Pons (tissue), 1 donor: ENCODE data around the gene ISY1.
"Not testable (repeated sequence)": the region's sequence is repeated elsewhere in the genome, so short reads cannot be mapped to it uniquely, and the experiment has no call there.

Experiments used
- DNase-seq: peaks from one replicate; pipeline ENCODE4 v3.0.0-alpha.2; 2016; ENCODE audit warnings: low spot score

The ISY1 gene

DNA sequence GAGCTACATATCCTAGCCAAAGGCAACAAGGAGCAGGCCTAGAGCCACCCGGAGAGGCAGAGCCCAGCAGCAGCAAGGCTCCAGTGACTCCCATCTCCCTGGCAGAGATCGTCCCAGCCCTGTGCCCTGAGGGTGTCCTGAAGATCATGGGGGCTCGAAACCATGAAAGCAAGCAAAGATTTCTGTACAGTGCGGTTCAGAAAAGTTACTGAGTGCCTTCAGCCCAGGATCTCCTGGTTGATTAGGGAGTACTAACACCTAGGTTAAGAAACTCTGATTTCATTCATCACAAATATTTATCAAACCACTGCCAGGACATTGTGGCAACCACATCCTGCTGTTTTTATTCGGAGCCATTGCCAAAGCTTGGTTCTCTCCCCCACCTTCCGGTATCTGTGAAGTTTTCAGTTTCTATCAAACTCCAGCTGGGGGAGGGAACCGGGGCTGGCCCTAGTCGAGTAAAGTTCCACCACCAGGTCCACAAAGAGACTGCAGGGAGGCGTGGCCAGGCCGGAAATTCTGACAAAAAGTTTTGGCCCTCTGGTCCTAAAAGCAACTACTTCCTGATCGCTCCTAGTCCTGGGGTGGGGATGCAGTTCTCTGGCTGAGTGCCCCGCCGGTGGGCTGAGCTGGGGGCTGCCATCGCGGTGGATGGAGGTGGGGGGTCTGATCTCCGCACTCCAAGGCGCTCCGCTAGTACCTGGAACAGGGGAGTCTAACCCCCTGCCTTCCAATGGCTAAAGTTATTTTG is 40.4 kb downstream of the ISY1 start:
- DNase-seq = peak; percentile 72

- DNase-seq = no peak
Observed at GRCh38 chr3:129119365-129120100, 41.3 kb downstream of the ISY1 start.

- DNase-seq = no peak
Observed at GRCh38 chr3:129118745-129119144, 42.1 kb downstream of the ISY1 start.

DNA sequence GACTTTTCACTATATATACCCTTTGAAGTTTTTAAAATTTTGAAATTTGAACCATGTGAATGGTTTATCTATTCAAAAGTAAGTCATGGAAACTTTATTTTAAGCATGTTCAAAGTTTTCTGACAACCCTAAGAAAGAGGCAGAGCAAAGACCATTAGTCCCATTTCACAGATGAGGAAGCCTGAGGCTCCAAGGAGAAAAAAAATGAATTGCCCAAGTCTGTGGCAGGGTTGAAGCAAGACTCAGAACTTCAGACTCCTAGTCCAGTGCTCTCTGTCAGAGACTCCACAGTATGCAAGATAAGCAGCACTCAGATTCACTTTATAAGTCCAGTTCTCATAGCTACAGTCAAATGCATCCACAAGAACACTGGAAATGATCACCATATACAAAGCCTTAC is 43.7 kb downstream of the ISY1 start:
- no peak for DNase-seq

DNA sequence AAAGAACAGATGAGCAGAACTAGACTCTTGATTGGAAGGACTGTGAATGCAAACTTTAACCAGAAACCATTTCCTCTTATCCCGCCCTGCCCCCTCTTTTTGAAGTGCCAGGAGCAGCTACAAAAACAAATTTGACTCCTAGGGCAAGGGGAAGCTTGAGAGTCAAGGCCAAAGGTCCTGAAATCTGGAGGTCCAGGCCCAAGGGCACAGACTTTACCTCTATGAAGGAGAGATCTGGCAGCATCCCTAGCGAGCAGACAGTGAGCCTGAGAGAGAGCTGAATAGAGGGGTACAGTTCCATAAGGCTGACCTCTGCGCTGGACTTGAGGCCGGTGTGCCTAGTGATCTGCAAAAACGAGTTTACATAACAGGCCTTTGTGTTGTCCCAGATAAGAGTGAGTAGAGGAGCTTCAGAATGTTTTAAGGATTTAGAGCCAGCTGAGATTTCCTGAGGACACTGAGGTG is 44.3 kb downstream of the ISY1 start:
- DNase-seq = no peak

GRCh38 chr3:129114455-129114854 is 46.4 kb downstream of the ISY1 start:
- DNase-seq = no peak

DNA sequence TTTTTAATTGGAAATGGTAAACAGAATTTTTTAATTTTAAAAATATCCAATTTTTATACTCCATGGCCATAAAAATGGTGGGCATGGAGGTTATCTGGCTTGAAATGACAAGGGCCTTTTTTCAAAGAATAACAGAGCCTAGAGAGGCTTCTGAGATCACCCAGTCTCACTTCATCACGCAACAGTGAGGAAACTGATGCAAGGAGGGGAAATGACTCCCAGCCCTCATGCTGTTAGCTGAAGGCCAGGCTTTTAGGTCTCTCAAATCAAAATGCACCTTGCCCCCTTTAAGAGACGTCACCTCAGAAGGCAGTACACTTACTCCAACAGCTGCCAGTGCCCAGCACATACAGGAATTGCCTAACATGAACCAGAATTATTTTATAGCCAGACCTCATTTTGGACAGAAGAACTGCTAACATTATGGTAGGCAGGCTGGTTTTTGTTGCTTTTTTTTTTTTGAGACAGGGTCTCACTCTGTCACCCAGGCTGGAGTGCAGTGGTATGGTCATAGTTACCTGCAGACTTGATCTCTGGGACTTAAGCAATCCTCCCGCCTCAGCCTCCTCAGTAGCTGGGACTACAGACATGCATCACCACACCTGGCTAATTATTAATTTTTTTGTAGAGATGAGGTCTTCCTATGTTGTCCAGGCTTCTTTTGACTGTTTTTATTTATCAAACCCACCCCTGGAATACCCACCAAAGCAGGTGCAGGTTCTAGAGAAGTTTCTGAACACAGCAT is 48.4 kb downstream of the ISY1 start:
- no peak for DNase-seq

GRCh38 chr3:129111076-129111780 is 49.6 kb downstream of the ISY1 start:
- DNase-seq = not testable (repeated sequence)

- no peak for DNase-seq
Observed at GRCh38 chr3:129107793-129108192, 53.1 kb downstream of the ISY1 start.

- DNase-seq = no peak
Observed at GRCh38 chr3:129106866-129107565, 53.8 kb downstream of the ISY1 start.

DNA sequence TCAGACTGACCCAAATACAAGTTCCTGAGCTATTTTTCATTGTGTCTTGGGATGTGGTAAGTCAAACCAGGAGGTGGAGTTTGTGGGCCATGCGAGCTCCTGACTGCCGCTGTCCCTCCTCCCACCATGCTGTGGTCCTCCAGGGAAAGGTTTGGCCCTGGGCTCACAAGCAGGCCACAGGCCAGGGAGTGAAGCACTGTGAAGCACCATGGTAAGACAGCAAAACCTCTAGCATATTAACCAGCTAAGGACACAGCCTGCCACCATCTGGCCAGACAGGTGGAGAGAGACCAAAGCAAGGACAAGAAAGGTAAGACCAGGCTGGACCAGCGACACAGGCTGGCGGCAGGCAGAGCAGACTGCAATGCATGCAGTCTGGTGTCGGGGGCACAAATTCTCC is 54.5 kb downstream of the ISY1 start:
- peak; percentile 28 for DNase-seq

- no peak for DNase-seq
Observed at GRCh38 chr3:129105862-129106261, 55.0 kb downstream of the ISY1 start.

DNA sequence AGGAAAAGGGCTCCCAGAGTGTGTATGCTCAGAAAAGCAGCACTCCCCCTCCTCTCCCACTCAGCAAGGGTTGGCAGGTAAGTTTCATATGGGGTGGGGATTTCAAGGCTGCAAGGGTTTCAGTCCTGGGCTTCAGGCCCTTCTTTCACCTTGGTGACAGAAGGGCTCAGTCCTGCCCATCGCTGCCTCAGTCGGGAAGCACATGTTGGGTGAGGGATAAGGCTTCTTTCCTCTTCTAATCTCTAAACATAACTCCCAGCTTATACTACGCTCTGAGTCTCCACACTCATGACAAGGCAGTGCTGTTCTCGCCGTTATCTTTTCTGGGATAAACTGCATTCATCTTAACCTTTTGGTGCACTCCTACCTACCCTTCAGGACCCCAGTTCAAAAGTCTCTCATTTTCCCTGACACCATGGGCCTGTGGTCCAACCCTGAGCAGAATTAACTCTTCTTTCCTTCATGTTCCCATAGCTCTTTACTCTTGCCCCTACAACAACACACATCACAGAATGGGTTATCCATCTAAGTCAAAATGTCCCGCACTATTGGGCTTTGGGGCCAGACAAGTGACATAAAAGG is 56.3 kb downstream of the ISY1 start:
- no peak for DNase-seq

DNA sequence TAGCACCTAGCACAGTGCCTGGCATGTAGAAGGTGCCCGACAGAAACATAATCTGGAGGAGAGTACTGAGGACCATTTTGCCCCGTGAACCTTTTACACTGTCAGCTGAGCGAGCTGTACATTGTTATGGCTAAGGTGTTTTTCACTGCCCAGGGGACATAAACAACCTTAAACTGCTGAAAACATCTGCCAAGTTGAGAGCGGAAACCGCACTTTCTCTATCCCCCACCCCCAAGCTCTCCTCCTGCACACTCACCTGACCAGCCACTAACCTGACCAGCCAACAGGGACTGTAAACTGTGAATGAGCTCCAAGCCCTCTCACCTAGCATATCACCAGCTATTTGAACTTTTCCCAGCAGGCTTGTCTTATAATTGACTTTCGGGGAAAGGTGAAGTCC is 56.8 kb downstream of the ISY1 start:
- no peak for DNase-seq

- no peak for DNase-seq
Observed at GRCh38 chr3:129103296-129103695, 57.6 kb downstream of the ISY1 start.

GRCh38 chr3:129101370-129102138 is 59.3 kb downstream of the ISY1 start:
- no peak for DNase-seq

GRCh38 chr3:129100274-129100673 is 60.6 kb downstream of the ISY1 start:
- no peak for DNase-seq

DNA sequence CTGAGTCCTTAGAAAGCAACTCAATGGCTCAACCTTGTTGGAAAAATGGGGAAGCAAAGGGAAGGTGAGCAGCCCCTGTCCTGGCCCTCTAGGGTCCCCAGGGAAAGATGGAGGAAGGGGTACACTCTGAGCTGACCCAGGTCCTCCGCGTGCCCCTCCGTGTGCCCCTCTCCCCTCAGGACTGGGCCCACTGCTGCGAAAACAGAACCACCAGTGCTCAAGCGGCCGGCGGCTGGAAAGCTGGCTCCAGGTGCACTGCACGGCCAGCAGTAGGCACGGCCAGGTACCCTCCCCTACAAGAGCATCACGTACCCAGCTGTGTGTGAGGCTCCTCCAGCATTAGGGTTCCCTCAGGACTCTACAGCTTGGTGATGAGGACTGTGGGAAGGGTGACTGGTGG is 65.6 kb downstream of the ISY1 start:
- DNase-seq = no peak

DNA sequence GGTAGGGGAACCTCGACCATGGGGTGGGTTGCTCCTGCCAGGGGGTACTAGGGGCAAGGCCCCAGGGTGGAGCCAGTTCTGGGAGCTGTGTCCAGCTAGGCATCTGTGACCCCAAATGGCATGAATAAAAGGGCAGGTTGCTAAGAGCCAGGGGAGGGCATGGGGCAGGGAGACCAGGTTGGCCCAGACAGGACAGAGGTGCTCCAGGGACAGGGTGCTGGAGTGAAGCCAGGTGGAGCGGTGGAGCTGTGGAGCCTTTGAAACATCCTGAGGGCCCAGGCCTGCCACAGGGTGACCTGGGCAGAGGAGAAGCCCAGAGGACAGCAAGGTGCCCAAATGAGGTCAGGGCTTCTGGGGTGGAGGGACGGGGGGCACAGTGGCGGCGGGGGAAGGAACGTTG is 72.6 kb downstream of the ISY1 start:
- not testable (repeated sequence) for DNase-seq

DNA sequence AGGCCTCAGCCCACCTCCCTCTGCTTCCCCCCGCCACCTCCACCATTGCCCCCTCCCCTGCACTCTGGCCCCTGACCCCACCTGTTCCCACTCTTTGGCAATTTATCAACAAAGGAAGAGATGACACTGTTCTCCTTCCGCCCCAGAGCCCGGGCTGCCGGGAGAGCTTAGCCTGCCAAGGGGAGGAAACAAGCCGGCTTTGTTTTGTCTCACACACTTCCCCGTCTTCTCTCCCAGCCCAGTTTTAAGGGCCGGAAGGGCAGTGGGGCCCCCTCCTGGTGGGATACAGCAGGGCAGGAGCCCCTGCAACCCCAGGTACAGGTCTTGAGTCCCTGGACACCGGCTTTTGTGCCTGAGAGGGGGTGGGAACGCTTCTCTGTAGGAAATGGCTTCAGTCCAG is 73.0 kb downstream of the ISY1 start:
- DNase-seq = peak; percentile 65
